ENCODE results near the gene ZDHHC14. TPM values are rescaled to one million over a fixed set of nuclear protein-coding genes. Genes with fewer than 3 reads are reported as not detected.

The ZDHHC14 gene
- total and polyA plus RNA-seq, 2 experiments from 2014 or later: 3.0 to 7.4 TPM

- no peak for TF ChIP-seq REST (IDR thresholded peaks at IDR 0.05; ENCODE audit: unreplicated experiment)
- no peak for TF ChIP-seq JUNB (IDR thresholded peaks at IDR 0.05; ENCODE audit: unreplicated experiment)
- TF ChIP-seq EZH2 (IDR thresholded peaks at IDR 0.05; ENCODE audit: low read depth, unreplicated experiment): no peak
- no peak for TF ChIP-seq POLR2AphosphoS5 (IDR thresholded peaks at IDR 0.05; ENCODE audit: low read depth)
- TF ChIP-seq CTCF (conservative IDR thresholded peaks at IDR 0.05; ENCODE audit: low read depth in 2 of 2): no peak
- no peak for TF ChIP-seq ZNF114 (CRISPR knock-in tag; IDR thresholded peaks at IDR 0.05)
Measured at GRCh38 chr6:157586088-157586414, 205.1 kb downstream of the ZDHHC14 start (continued).

GRCh38 chr6:157586476-157587126 lies 205.6 kb downstream of the ZDHHC14 start:
- Histone ChIP-seq H3K36me3 (ENCODE audit: insufficient read depth) (peaks cover 19% of the 10 kb centered on the region), H4K20me1 (replicated peaks; ENCODE audit: insufficient read depth) (no peaks in the 10 kb centered on the region), H3K4me2 (no peak overlapping the region), H3K79me2 (replicated peaks; ENCODE audit: insufficient read depth) (no peaks in the 10 kb centered on the region), H3F3A (replicated peaks; ENCODE audit: low read depth) (no peaks in the 10 kb centered on the region), H3K4me3 (no peak overlapping the region), H3K9me2 (ENCODE audit: insufficient read depth) (no peaks in the 10 kb centered on the region), H3K4me1 (ENCODE audit: insufficient read depth) (no peaks in the 10 kb centered on the region), H3K27ac (ENCODE audit: low read depth) (no peak overlapping the region), H2AFZ (no peak overlapping the region), H3K27me3 (ENCODE audit: insufficient read depth) (no peaks in the 10 kb centered on the region)
- ATAC-seq: no peak
- DNase-seq (ENCODE audit: low spot score): no peak
- peaks cover 35% of the 10 kb centered on the region for H3K36me3 Mint-ChIP-seq (ENCODE audit: low read depth)
- H3K9me3 Mint-ChIP-seq: peaks cover 41% of the 10 kb centered on the region
- H3K4me1 Mint-ChIP-seq: peaks cover 5% of the 10 kb centered on the region; the same call in 2 of the 3 replicates
- no peak overlapping the region for H3K27ac Mint-ChIP-seq
- H3K4me3 Mint-ChIP-seq: no peak overlapping the region
- no peaks in the 10 kb centered on the region for H3K27me3 Mint-ChIP-seq (ENCODE audit: insufficient read depth, low read depth, poor library complexity)
- no peak for TF ChIP-seq REST (IDR thresholded peaks at IDR 0.05; ENCODE audit: unreplicated experiment)
- no peak for TF ChIP-seq ZNF462 (CRISPR knock-in tag; IDR thresholded peaks at IDR 0.05)
- TF ChIP-seq EZH2 (IDR thresholded peaks at IDR 0.05; ENCODE audit: low read depth, unreplicated experiment): no peak
- TF ChIP-seq STAT1 (IDR thresholded peaks at IDR 0.05; ENCODE audit: unreplicated experiment): no peak
- no peak for TF ChIP-seq CREB1 (CRISPR knock-in tag; IDR thresholded peaks at IDR 0.05; ENCODE audit: low read depth)
